Measurements from ENCODE around the gene SEC61A1.

DNA sequence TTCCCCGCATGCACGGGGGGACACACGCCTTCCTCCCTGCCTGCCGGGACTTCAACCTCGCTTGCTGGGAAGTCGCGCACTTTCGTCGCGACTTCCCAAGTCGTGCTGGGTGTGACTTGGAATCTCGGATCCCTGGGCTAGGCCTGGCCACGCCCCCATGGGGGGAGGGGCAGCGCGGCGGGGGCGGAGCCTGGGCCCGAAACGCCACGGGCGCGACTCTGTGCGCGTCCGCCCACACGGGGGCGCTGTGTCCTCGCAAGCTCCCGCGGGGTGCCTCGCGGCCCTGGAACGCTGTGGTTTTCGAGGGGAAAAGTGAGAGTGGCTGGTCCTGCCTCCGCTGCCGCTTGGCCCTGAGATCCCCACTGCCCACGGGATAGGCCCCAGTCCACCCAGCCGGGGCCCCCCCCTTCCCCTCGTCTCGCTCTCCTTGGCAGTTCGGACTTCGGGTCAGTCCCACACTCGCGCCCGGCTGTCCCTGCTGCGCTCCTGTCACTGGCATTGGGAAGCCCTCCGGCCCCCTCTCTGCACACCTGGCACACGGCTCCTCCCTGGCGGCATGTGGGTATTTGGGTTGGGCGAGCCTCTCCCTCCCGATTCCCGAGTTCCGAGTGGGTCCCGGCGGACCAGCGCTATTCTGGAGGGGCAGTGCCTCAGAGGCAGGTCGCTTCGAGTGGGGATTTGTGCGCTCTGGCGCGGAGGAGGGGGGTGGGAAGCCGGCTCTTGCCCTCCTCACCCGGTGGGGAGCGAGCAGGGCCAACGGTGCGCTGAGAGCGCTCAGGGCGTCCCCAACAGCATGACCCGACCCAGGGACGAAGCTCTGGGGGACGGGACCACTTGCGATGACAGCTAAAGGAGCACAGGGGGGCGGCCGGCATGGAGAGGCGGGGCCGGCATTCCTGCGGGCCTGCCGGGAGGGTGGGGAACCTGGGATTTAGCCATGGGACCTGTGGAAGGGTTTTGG, 23.6 kb downstream of the SEC61A1 start:
- TF ChIP-seq POLR2A (IDR thresholded peaks at IDR 0.05) (no peak), POLR2AphosphoS5 (IDR thresholded peaks at IDR 0.05; ENCODE audit: insufficient read depth in 1 of 2, low read depth in 1 of 2) (peak; percentile 24 to 54)
- TF ChIP-seq, protein P1, sequence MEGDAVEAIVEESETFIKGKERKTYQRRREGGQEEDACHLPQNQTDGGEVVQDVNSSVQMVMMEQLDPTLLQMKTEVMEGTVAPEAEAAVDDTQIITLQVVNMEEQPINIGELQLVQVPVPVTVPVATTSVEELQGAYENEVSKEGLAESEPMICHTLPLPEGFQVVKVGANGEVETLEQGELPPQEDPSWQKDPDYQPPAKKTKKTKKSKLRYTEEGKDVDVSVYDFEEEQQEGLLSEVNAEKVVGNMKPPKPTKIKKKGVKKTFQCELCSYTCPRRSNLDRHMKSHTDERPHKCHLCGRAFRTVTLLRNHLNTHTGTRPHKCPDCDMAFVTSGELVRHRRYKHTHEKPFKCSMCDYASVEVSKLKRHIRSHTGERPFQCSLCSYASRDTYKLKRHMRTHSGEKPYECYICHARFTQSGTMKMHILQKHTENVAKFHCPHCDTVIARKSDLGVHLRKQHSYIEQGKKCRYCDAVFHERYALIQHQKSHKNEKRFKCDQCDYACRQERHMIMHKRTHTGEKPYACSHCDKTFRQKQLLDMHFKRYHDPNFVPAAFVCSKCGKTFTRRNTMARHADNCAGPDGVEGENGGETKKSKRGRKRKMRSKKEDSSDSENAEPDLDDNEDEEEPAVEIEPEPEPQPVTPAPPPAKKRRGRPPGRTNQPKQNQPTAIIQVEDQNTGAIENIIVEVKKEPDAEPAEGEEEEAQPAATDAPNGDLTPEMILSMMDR (IDR thresholded peaks at IDR 0.05) = peak; percentile 75 to 93 (median 86)

Data from vagina (tissue), 2 donors.